Endothelial cell of umbilical vein (primary cell): ENCODE results near the gene ISG15.

Experiments
- EZH2 ChIP-seq: IDR thresholded peaks from 2 replicates; pipeline ENCODE4 v1.6.1; 2012; ENCODE audit warnings: borderline replicate concordance, low read depth, mild to moderate bottlenecking, moderate library complexity, low read length, inconsistent platforms; ENCODE audit not compliant: severe bottlenecking
- POLR2A ChIP-seq: IDR thresholded peaks from 2 replicates; pipeline ENCODE4 v1.6.1; 2012; ENCODE audit warnings: low read depth, mild to moderate bottlenecking, control low read depth, low read length
- TF ChIP-seq, protein P1 (sequence below), 2 donors: IDR thresholded peaks; 1 replicate in 1 of 2; 2 replicates in 1 of 2; pipeline ENCODE4 v1.5.1; 2011; ENCODE audit warnings: low read length in 2 of 2, mild to moderate bottlenecking in 2 of 2, moderate library complexity in 2 of 2, control low read depth in 1 of 2, inconsistent platforms in 1 of 2, low read depth in 1 of 2; ENCODE audit not compliant: insufficient read depth in 1 of 2; ENCODE audit errors: extremely low read depth in 1 of 2

DNA sequence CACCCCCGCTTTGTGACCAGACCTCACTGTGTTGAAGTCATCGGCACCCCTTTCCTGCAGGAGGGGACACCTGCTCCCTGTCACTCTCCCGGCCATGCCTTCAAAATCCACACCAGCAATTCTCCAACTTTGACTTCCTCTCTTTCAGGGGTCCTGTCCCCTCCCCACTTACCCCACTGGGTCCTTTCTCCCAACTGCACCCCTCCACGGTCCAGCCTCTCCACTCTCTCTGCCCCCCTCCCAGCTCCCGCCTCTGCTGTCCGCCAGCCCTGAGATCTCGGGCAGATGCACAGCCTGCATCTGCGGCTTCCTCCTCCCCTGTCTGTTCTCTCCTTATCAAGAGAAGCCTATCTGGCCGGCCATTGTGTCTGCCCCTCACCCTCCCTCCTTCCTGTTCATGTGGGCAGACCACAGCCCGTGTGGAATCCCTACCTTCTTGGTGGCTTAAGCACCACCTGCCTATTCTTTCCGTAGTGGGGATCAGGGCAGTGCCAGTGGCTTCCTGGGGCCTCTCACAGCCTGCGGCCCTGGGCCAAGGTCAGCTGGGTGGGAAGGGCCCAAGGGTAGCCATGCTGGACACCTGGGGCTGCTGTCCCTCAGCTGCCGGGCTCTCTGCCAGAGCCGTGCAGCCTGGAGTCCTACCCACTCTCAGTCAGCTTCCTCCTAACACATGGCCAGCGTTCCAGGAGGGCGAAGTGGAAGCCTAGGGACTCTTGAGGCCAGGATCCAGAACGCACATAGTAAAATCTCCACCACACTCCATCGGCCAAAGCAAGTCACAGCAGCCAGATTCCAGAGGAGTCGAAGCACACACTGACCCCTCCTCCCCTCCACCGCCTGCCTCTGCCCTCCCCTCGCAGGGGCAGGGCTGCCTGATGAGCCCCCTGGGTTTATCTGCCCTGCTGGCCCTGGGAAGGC is 8.3 kb upstream of the ISG15 start:
- TF ChIP-seq POLR2A (no peak), EZH2 (no peak)
- TF ChIP-seq, protein P1, sequence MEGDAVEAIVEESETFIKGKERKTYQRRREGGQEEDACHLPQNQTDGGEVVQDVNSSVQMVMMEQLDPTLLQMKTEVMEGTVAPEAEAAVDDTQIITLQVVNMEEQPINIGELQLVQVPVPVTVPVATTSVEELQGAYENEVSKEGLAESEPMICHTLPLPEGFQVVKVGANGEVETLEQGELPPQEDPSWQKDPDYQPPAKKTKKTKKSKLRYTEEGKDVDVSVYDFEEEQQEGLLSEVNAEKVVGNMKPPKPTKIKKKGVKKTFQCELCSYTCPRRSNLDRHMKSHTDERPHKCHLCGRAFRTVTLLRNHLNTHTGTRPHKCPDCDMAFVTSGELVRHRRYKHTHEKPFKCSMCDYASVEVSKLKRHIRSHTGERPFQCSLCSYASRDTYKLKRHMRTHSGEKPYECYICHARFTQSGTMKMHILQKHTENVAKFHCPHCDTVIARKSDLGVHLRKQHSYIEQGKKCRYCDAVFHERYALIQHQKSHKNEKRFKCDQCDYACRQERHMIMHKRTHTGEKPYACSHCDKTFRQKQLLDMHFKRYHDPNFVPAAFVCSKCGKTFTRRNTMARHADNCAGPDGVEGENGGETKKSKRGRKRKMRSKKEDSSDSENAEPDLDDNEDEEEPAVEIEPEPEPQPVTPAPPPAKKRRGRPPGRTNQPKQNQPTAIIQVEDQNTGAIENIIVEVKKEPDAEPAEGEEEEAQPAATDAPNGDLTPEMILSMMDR (IDR thresholded peaks at IDR 0.05; ENCODE audit: extremely low read depth in 1 of 2, insufficient read depth in 1 of 2, low read depth in 1 of 2, low read length in 2 of 2): no peak
